Measurements from ENCODE around the gene TESK2.

The TESK2 gene

DNA sequence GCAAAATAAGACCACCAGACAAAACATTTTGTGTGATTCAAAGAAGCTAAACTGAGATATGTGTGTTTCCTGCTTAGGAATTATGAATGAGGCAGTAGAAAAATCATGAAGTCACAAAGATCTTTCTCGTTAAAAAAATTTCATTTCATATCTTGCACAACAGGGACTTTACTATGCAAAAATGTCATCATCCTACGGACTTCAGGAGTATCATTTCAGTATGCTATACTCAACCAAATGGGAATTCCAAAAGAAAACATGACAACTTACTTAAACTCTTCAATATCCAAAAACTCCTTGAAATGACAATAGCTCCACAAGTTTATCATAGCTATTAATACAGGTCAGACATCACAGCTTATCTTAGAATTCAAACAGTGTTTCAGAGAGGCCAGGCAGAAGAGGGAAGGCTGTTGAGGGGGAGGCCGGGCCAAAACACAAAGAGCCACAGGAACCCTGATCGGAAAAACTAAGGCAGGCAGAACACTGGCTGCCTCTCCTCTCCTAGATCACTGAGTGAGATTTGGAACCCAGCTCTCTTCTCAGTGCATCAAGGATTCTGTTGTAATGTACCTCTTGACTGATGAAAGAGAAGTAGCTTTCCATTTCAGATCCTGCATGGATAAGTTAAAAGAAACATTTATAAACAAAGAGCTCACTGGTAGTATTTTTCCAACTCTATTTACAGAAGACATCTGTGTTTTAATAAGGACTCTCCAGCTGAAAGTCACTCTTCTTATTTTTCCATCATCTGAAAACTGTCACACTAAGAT, 66.9 kb downstream of the TESK2 start:
- Histone ChIP-seq H3K9ac (ENCODE audit: insufficient read length, low read depth) (no peak overlapping the region), H3K4me1 (ENCODE audit: insufficient read depth, insufficient read length) (no peaks in the 10 kb centered on the region), H3K4me3 (ENCODE audit: insufficient read length, low read depth) (no peak overlapping the region), H3K27me3 (ENCODE audit: insufficient read depth, insufficient read length) (no peaks in the 10 kb centered on the region), H3K36me3 (ENCODE audit: insufficient read depth, insufficient read length, low read length) (no peaks in the 10 kb centered on the region), H3K9me3 (ENCODE audit: insufficient read depth, low read length) (peaks cover 3% of the 10 kb centered on the region; the same call in 1 of the 2 replicates)
- no peak for DNase-seq (ENCODE audit: low read depth, low spot score)
- TF ChIP-seq ZNF274 (IDR thresholded peaks at IDR 0.05; ENCODE audit: low read depth, low read length) (no peak), YY1 (IDR thresholded peaks at IDR 0.05; ENCODE audit: insufficient read depth, insufficient read length) (no peak), SUZ12 (IDR thresholded peaks at IDR 0.05; ENCODE audit: extremely low read depth, insufficient read depth, insufficient read length) (no peak)

DNA sequence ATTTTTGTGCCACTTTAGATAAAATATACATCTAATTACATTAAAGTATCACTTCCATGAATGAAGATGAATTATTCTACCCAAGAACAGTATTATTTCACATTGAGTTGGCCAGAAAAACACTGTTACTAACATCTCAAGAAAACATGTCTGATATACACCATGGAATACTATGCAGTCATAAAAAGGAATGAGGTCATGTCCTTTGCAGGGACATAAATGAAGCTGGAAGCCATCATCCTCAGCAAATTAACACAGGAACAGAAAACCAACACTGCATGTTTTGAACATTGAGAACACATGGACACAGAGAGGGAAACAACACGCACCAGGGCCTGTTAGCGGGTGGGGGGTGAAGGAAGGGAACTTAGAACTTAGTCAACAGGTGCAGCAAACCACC, 69.0 kb downstream of the TESK2 start:
- Histone ChIP-seq H3K27me3 (ENCODE audit: insufficient read depth, insufficient read length) (no peaks in the 10 kb centered on the region), H3K36me3 (ENCODE audit: insufficient read depth, insufficient read length, low read length) (no peaks in the 10 kb centered on the region), H3K9ac (ENCODE audit: insufficient read length, low read depth) (no peak overlapping the region), H3K4me3 (ENCODE audit: insufficient read length, low read depth) (no peak overlapping the region), H3K4me1 (ENCODE audit: insufficient read depth, insufficient read length) (no peaks in the 10 kb centered on the region), H3K9me3 (ENCODE audit: insufficient read depth, low read length) (peaks cover 3% of the 10 kb centered on the region; the same call in 1 of the 2 replicates)
- DNase-seq (ENCODE audit: low read depth, low spot score): no peak
- TF ChIP-seq SUZ12 (IDR thresholded peaks at IDR 0.05; ENCODE audit: extremely low read depth, insufficient read depth, insufficient read length) (no peak), ZNF274 (IDR thresholded peaks at IDR 0.05; ENCODE audit: low read depth, low read length) (no peak), YY1 (IDR thresholded peaks at IDR 0.05; ENCODE audit: insufficient read depth, insufficient read length) (no peak)

DNA sequence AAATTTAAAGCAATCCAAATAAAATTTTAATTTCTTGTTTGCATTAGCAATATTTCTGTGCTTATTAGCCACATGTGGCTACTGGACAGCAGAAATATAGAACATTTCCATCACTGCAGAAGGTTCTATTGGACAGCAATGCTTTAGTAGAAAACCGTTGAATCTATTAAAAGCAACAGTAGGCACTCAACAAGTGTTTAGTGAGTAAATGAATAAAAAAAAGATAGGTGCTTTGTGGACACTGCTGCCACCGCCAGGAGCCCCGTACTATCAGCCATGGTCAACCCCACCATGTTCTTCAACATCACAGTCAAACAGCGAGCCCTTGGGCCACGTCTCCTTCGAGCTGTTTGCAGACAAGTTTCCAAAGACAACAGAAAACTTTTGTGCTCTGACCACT, 76.2 kb downstream of the TESK2 start:
- no peaks in the 10 kb centered on the region for H3K27me3 ChIP-seq (ENCODE audit: insufficient read depth, insufficient read length)
- no peak overlapping the region for H3K9ac ChIP-seq (ENCODE audit: insufficient read length, low read depth)
- DNase-seq (ENCODE audit: low read depth, low spot score): no peak
- H3K36me3 ChIP-seq (ENCODE audit: insufficient read depth, insufficient read length, low read length): no peaks in the 10 kb centered on the region
- no peak overlapping the region for H3K4me3 ChIP-seq (ENCODE audit: insufficient read length, low read depth)
- TF ChIP-seq YY1 (IDR thresholded peaks at IDR 0.05; ENCODE audit: insufficient read depth, insufficient read length) (no peak), SUZ12 (IDR thresholded peaks at IDR 0.05; ENCODE audit: extremely low read depth, insufficient read depth, insufficient read length) (no peak), ZNF274 (IDR thresholded peaks at IDR 0.05; ENCODE audit: low read depth, low read length) (no peak)
- no peaks in the 10 kb centered on the region for H3K4me1 ChIP-seq (ENCODE audit: insufficient read depth, insufficient read length)
- no peaks in the 10 kb centered on the region for H3K9me3 ChIP-seq (ENCODE audit: insufficient read depth, low read length)

DNA sequence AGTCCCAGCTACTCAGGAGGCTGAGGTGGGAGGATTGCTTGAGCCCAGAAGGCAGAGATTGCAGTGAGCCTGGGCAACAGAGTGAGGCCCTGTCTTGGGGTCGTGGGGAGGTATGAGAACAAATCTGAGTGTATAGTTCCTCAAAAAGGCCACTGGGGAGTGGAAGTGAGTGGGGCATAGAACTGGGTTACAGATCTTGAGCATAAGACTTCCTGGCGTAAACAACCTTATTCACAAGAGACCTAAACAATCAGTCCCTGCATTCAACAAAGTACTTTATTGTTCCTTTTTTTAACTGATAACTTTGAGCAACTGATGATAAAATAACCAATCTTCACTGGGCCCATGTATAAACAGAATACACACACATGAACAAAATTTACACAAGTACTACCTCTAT, 78.1 kb downstream of the TESK2 start:
- no peak overlapping the region for H3K9ac ChIP-seq (ENCODE audit: insufficient read length, low read depth)
- no peak overlapping the region for H3K4me3 ChIP-seq (ENCODE audit: insufficient read length, low read depth)
- no peaks in the 10 kb centered on the region for H3K27me3 ChIP-seq (ENCODE audit: insufficient read depth, insufficient read length)
- H3K9me3 ChIP-seq (ENCODE audit: insufficient read depth, low read length): no peaks in the 10 kb centered on the region
- H3K4me1 ChIP-seq (ENCODE audit: insufficient read depth, insufficient read length): no peaks in the 10 kb centered on the region
- DNase-seq (ENCODE audit: low read depth, low spot score): no peak
- TF ChIP-seq ZNF274 (IDR thresholded peaks at IDR 0.05; ENCODE audit: low read depth, low read length): no peak
- no peak for TF ChIP-seq YY1 (IDR thresholded peaks at IDR 0.05; ENCODE audit: insufficient read depth, insufficient read length)
- no peak for TF ChIP-seq SUZ12 (IDR thresholded peaks at IDR 0.05; ENCODE audit: extremely low read depth, insufficient read depth, insufficient read length)
- no peaks in the 10 kb centered on the region for H3K36me3 ChIP-seq (ENCODE audit: insufficient read depth, insufficient read length, low read length)

GRCh38 chr1:45411510-45411899, 79.5 kb downstream of the TESK2 start:
- no peak overlapping the region for H3K4me3 ChIP-seq (ENCODE audit: insufficient read length, low read depth)
- H3K9me3 ChIP-seq (ENCODE audit: insufficient read depth, low read length): no peaks in the 10 kb centered on the region
- no peak for DNase-seq (ENCODE audit: low read depth, low spot score)
- H3K4me1 ChIP-seq (ENCODE audit: insufficient read depth, insufficient read length): no peaks in the 10 kb centered on the region
- no peak overlapping the region for H3K9ac ChIP-seq (ENCODE audit: insufficient read length, low read depth)
- no peaks in the 10 kb centered on the region for H3K36me3 ChIP-seq (ENCODE audit: insufficient read depth, insufficient read length, low read length)
- H3K27me3 ChIP-seq (ENCODE audit: insufficient read depth, insufficient read length): no peaks in the 10 kb centered on the region
- TF ChIP-seq SUZ12 (IDR thresholded peaks at IDR 0.05; ENCODE audit: extremely low read depth, insufficient read depth, insufficient read length) (no peak), YY1 (IDR thresholded peaks at IDR 0.05; ENCODE audit: insufficient read depth, insufficient read length) (no peak), ZNF274 (IDR thresholded peaks at IDR 0.05; ENCODE audit: low read depth, low read length) (no peak)

GRCh38 chr1:45410850-45411509, 80.0 kb downstream of the TESK2 start:
- Histone ChIP-seq H3K27me3 (ENCODE audit: insufficient read depth, insufficient read length) (no peaks in the 10 kb centered on the region), H3K36me3 (ENCODE audit: insufficient read depth, insufficient read length, low read length) (no peaks in the 10 kb centered on the region), H3K4me3 (ENCODE audit: insufficient read length, low read depth) (no peak overlapping the region), H3K9me3 (ENCODE audit: insufficient read depth, low read length) (no peaks in the 10 kb centered on the region), H3K4me1 (ENCODE audit: insufficient read depth, insufficient read length) (no peaks in the 10 kb centered on the region), H3K9ac (ENCODE audit: insufficient read length, low read depth) (no peak overlapping the region)
- TF ChIP-seq ZNF274 (IDR thresholded peaks at IDR 0.05; ENCODE audit: low read depth, low read length): no peak
- no peak for TF ChIP-seq SUZ12 (IDR thresholded peaks at IDR 0.05; ENCODE audit: extremely low read depth, insufficient read depth, insufficient read length)
- TF ChIP-seq YY1 (IDR thresholded peaks at IDR 0.05; ENCODE audit: insufficient read depth, insufficient read length): no peak
- DNase-seq (ENCODE audit: low read depth, low spot score): no peak

- H3K27me3 ChIP-seq (ENCODE audit: insufficient read depth, insufficient read length): no peaks in the 10 kb centered on the region
- DNase-seq (ENCODE audit: low read depth, low spot score): no peak
- H3K4me3 ChIP-seq (ENCODE audit: insufficient read length, low read depth): no peak overlapping the region
- no peaks in the 10 kb centered on the region for H3K36me3 ChIP-seq (ENCODE audit: insufficient read depth, insufficient read length, low read length)
- TF ChIP-seq YY1 (IDR thresholded peaks at IDR 0.05; ENCODE audit: insufficient read depth, insufficient read length) (no peak), SUZ12 (IDR thresholded peaks at IDR 0.05; ENCODE audit: extremely low read depth, insufficient read depth, insufficient read length) (no peak), ZNF274 (IDR thresholded peaks at IDR 0.05; ENCODE audit: low read depth, low read length) (no peak)
- H3K9me3 ChIP-seq (ENCODE audit: insufficient read depth, low read length): no peaks in the 10 kb centered on the region
- H3K9ac ChIP-seq (ENCODE audit: insufficient read length, low read depth): no peak overlapping the region
- no peaks in the 10 kb centered on the region for H3K4me1 ChIP-seq (ENCODE audit: insufficient read depth, insufficient read length)
Observed at GRCh38 chr1:45409276-45409675, 81.7 kb downstream of the TESK2 start.
